ENCODE measurements around the gene MYL11. TPM values are rescaled to one million over a fixed set of nuclear protein-coding genes. Genes with fewer than 3 reads are reported as not detected.
"Not testable (repeated sequence)": the region's sequence is repeated elsewhere in the genome, so short reads cannot be mapped to it uniquely, and the experiment has no call there.

MYL11 gene
- total RNA-seq, 2 experiments from 2014 or later = 1.2 TPM; not detected in 1

- Mint-ChIP-seq H3K9me3 (no peaks in the 10 kb centered on the region), H3K27ac (peak overlapping the region; percentile 63), H3K27me3 (no peaks in the 10 kb centered on the region), H3K4me1 (peaks cover 32% of the 10 kb centered on the region), H3K36me3 (ENCODE audit: low read depth) (peaks cover 20% of the 10 kb centered on the region), H3K4me3 (peak overlapping the region; percentile 84)
- ChIA-PET POLR2A (interaction anchor here (1.0 to 5.6 kb wide), 11 partner anchors 10 to 139 kb away, joined by 3 to 64 read pairs (median 5); partner anchors contain the start of genes SEPTIN1 and ZNF771), CTCF (interaction anchor here (1.0 to 2.6 kb wide), 8 partner anchors 12 to 35 kb away, joined by 3 to 17 read pairs (median 6); partner anchors contain the start of genes DCTPP1, SEPTIN1 and ZNF771)
- no peak for DNase-seq
These were observed 20.1 kb downstream of the MYL11 start for GRCh38 chr16:30394592-30395154.

DNA sequence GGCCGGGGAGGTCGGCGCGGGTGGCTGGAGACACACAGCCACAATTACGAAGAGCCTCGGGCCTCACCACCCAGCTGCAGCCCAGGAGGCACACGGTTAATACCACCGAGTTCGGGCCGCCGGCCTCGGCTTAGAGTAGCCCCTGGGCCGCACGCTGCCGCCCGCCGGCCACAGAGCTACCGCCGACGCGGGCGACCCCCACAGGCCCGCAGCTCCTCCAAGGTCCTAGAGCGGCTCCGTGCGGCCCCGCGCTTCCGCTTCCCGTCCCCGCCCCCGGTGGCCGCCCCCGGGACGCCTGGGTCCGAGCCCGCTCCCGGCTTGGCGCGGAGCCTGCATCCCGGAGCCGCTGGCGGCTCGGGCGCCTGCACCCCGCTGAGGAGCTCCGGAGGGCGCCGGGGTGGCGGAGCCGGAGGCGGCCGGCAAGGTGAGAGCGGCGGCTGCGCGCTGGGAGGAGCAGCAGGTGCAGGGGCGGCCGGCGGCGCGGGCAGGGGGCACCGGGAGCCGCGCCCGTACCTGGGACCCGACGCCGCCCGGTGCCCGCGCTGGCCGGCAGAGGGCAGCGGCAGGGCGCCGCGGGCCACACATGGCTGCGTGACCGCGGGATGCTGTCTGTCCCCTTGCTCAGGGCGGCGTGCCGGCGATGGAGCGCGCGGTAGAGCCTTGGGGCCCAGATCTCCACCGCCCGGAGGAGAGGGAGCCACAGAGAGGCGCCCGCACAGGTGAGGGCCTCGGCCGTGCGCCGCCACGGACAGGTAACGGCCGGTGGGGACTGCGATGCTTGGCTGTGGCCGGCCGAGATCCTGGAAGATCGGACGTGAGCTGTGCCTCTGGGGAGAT, 20.8 kb downstream of the MYL11 start, which contains the start of gene ZNF48:
Gene ZNF48 (plus strand): TSS at position 266 of the 837 bp plus-strand sequence. CDS start 375 bp downstream, at position 641.
- ChIA-PET POLR2A (interaction anchor here (1.0 to 5.6 kb wide), 13 partner anchors 9 to 139 kb away, joined by 3 to 64 read pairs (median 5); partner anchors contain the start of genes SEPTIN1 and ZNF771), CTCF (interaction anchor here (1.0 to 2.6 kb wide), 10 partner anchors 12 to 34 kb away, joined by 3 to 17 read pairs (median 6); partner anchors contain the start of genes DCTPP1, SEPTIN1 and ZNF771)
- peak; percentile 59 for DNase-seq
- Mint-ChIP-seq H3K36me3 (ENCODE audit: low read depth) (peaks cover 20% of the 10 kb centered on the region), H3K4me1 (peaks cover 37% of the 10 kb centered on the region), H3K4me3 (peak within 1 kb of the TSS; percentile 84), H3K27me3 (no peaks in the 10 kb centered on the region), H3K27ac (peak within 1 kb of the TSS; percentile 63), H3K9me3 (no peaks in the 10 kb centered on the region)

- CTCF ChIA-PET = interaction anchor here (0.7 to 2.6 kb wide), 9 partner anchors 11 to 199 kb away, joined by 3 to 17 read pairs (median 6); partner anchors contain the start of genes DCTPP1, SEPTIN1 and ZNF771
- POLR2A ChIA-PET = interaction anchor here (1.1 to 5.6 kb wide), 12 partner anchors 9 to 138 kb away, joined by 3 to 64 read pairs (median 5); partner anchors contain the start of genes SEPTIN1 and ZNF771
- Mint-ChIP-seq H3K9me3 (no peaks in the 10 kb centered on the region), H3K36me3 (ENCODE audit: low read depth) (peaks cover 20% of the 10 kb centered on the region), H3K27ac (peak overlapping the region; percentile 51), H3K27me3 (no peaks in the 10 kb centered on the region), H3K4me1 (peaks cover 43% of the 10 kb centered on the region), H3K4me3 (peak overlapping the region; percentile 83)
- no peak for DNase-seq
These were observed 21.5 kb downstream of the MYL11 start for GRCh38 chr16:30395992-30396585.

GRCh38 chr16:30396627-30397026, 22.0 kb downstream of the MYL11 start:
- Mint-ChIP-seq H3K4me3 (peak overlapping the region; percentile 83), H3K36me3 (ENCODE audit: low read depth) (peaks cover 20% of the 10 kb centered on the region), H3K4me1 (peaks cover 45% of the 10 kb centered on the region)
- CTCF ChIA-PET = interaction anchor here (0.7 to 2.6 kb wide), 7 partner anchors 13 to 198 kb away, joined by 3 to 17 read pairs (median 6); partner anchors contain the start of gene SEPTIN1
- not testable (repeated sequence) for H3K27ac Mint-ChIP-seq, H3K9me3 Mint-ChIP-seq, DNase-seq, H3K27me3 Mint-ChIP-seq
- POLR2A ChIA-PET = interaction anchor here (1.1 to 5.6 kb wide), 8 partner anchors 8 to 137 kb away, joined by 3 to 64 read pairs (median 8); partner anchors contain the start of genes SEPTIN1 and ZNF771

- peak overlapping the region; percentile 4 for H3K27ac Mint-ChIP-seq
- H3K4me3 Mint-ChIP-seq = peak overlapping the region; percentile 83
- peaks cover 47% of the 10 kb centered on the region for H3K4me1 Mint-ChIP-seq
- ChIA-PET CTCF (interaction anchor here (0.9 to 1.6 kb wide), 2 partner anchors 33 to 198 kb away, joined by 4 to 5 read pairs; partner anchors contain the start of gene DCTPP1), POLR2A (interaction anchor here (1.8 to 5.6 kb wide), 2 partner anchors 15 to 21 kb away, joined by 5 to 64 read pairs; partner anchors contain the start of gene SEPTIN1)
- peaks cover 20% of the 10 kb centered on the region for H3K36me3 Mint-ChIP-seq (ENCODE audit: low read depth)
- H3K27me3 Mint-ChIP-seq = no peaks in the 10 kb centered on the region
- H3K9me3 Mint-ChIP-seq = no peaks in the 10 kb centered on the region
- DNase-seq = no peak
These were observed 22.5 kb downstream of the MYL11 start for GRCh38 chr16:30397056-30397455.

- ChIA-PET CTCF (interaction anchor here (1.6 kb wide), 1 partner anchor 32 kb away, joined by 5 read pairs; the partner anchor contains the start of gene DCTPP1), POLR2A (interaction anchor here (1.0 to 5.6 kb wide), 2 partner anchors 9 to 16 kb away, joined by 6 to 64 read pairs; partner anchors contain the start of genes SEPTIN1 and ZNF771)
- Mint-ChIP-seq H3K4me3 (no peak overlapping the region), H3K36me3 (ENCODE audit: low read depth) (peaks cover 20% of the 10 kb centered on the region), H3K4me1 (peaks cover 47% of the 10 kb centered on the region), H3K27ac (no peak overlapping the region), H3K9me3 (no peaks in the 10 kb centered on the region), H3K27me3 (no peaks in the 10 kb centered on the region)
- DNase-seq = no peak
These were observed 23.4 kb downstream of the MYL11 start for GRCh38 chr16:30397776-30398660.

DNA sequence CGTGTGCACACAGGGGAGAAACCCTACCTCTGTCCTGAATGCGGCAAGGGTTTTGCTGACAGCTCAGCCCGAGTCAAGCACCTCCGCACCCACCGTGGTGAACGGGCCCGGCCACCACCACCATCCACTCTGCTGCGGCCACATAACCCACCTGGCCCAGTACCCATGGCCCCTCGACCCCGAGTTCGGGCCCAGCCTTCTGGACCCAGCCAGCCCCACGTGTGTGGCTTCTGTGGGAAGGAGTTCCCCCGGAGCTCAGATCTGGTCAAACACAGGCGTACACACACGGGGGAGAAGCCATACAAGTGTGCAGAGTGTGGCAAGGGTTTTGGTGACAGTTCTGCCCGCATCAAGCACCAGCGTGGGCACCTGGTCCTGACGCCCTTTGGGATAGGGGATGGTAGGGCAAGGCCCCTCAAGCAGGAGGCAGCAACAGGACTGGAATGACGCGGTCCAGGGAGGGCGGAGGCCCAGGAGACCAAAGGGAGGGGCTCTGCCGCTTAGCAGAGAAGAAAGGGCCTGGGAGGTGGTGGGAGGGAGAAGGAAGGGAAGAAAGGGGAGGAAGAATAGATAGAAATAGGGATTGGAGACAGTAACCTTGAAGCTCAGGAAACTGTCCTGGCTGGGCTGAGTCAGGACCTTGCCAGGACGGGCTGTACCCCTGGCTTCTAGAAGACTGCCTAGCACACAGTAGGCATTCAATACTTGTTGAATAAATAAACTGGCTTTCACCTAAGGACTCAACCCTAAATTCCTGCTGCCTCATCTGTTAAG, 24.2 kb downstream of the MYL11 start:
- no peaks in the 10 kb centered on the region for H3K27me3 Mint-ChIP-seq
- no peak for DNase-seq
- ChIA-PET POLR2A (interaction anchor here (0.6 to 5.6 kb wide), 4 partner anchors 8 to 137 kb away, joined by 3 to 64 read pairs (median 16); partner anchors contain the start of genes SEPTIN1 and ZNF771), CTCF (interaction anchor here (1.6 to 2.5 kb wide), 2 partner anchors 11 to 31 kb away, joined by 5 to 10 read pairs; partner anchors contain the start of gene DCTPP1)
- H3K36me3 Mint-ChIP-seq (ENCODE audit: low read depth) = peaks cover 20% of the 10 kb centered on the region
- H3K4me1 Mint-ChIP-seq = peaks cover 47% of the 10 kb centered on the region
- H3K4me3 Mint-ChIP-seq = peak overlapping the region; percentile 82
- H3K27ac Mint-ChIP-seq = no peak overlapping the region
- no peaks in the 10 kb centered on the region for H3K9me3 Mint-ChIP-seq

DNA sequence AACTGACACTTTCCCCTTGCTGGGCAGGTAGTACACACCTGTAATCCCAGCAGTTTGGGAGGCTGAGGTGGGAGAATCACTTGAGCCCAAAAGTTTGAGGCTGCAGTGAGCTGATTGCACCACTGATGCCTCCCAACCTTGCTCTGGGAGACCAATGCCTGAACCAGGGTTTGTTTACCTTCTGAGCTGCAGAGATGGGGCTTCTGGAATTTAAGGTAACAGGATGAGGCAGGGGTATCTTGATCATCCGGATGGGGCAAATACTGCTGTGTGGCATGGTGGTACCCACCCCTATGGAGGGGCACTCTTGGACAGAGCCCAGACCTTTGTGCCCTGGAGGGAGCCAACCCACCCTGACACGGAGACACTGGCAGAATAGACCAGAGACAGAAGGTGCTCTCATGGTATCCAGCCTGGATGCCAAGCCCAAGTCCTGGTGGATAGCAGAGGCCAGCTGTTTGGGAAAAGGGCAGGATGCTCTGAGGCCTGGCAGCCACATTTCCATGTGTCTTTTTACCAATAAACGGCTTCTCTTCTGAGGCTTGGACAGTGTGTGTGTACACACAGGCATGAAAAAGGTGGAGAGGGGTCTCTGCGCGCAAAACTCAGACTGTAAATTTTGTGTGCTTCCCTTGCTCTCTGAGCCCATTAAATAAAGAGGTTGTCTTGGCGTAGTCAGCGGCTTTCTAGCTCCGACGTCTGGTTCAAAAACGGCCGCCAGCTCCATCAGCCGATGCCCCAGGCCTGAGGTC, 25.0 kb downstream of the MYL11 start:
- H3K36me3 Mint-ChIP-seq (ENCODE audit: low read depth) = peaks cover 20% of the 10 kb centered on the region
- POLR2A ChIA-PET = interaction anchor here (0.6 to 4.3 kb wide), 2 partner anchors 17 to 136 kb away, joined by 3 to 25 read pairs; partner anchors contain the start of gene SEPTIN1

DNA sequence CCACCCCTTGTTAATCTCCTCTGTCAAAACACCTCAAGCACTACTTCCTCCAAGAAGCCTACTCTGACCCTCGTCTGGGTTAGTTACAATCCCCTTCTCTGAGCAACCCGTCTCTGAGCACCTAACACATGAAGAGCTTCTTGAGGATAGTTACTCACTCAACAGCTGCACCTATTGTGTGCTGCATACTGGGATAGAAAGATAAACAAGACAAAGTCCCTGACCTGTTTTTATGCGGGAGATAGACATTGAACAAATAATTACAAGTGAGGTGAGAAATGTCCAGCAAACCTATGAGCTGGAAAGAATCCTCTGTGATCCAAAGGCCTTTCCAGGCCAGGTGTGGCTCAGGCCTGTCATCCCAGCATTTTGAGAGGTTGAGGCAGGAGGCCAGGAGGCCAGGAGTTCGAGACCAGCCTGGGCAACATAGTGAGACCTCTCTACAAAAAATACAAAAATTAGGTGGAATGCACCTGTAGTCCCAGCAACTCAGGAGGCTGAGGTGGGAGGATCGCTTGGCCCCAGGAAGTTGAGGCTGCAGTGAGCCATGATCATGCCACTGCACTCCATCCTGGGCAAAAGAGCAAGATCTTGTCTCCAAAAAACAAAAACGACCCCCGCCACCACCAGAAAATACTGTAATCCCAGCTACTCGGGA, 27.3 kb downstream of the MYL11 start:
- no peak for DNase-seq
- H3K4me1 Mint-ChIP-seq = peaks cover 37% of the 10 kb centered on the region
- peak overlapping the region; percentile 41 for H3K27ac Mint-ChIP-seq
- ChIA-PET POLR2A (interaction anchor here (0.6 to 4.3 kb wide), 4 partner anchors 12 to 217 kb away, joined by 3 to 25 read pairs (median 4); partner anchors contain the start of gene SEPTIN1), CTCF (interaction anchor here (1.2 to 1.9 kb wide), 2 partner anchors 19 to 28 kb away, joined by 3 to 5 read pairs; partner anchors contain the start of genes DCTPP1 and SEPTIN1)
- H3K9me3 Mint-ChIP-seq = no peaks in the 10 kb centered on the region
- peaks cover 18% of the 10 kb centered on the region for H3K36me3 Mint-ChIP-seq (ENCODE audit: low read depth)
- H3K27me3 Mint-ChIP-seq = peaks cover 3% of the 10 kb centered on the region
- H3K4me3 Mint-ChIP-seq = peak overlapping the region; percentile 82

More for the DNA sequence above, 25.0 kb downstream of the MYL11 start:
- peaks cover 3% of the 10 kb centered on the region for H3K27me3 Mint-ChIP-seq
- no peak for DNase-seq
- peak overlapping the region; percentile 82 for H3K4me3 Mint-ChIP-seq
- CTCF ChIA-PET = interaction anchor here (2.5 kb wide), 1 partner anchor 10 kb away, joined by 10 read pairs; no protein-coding TSS in a partner anchor
- peaks cover 44% of the 10 kb centered on the region for H3K4me1 Mint-ChIP-seq
- H3K9me3 Mint-ChIP-seq = no peaks in the 10 kb centered on the region
- H3K27ac Mint-ChIP-seq = peak overlapping the region; percentile 76
